HL-60/S4 (cell line): ENCODE data around the gene CHRNA1.
"Not testable (repeated sequence)": the region's sequence is repeated elsewhere in the genome, so short reads cannot be mapped to it uniquely, and the experiment has no call there.

Experiments
- in situ Hi-C: fragments of 300-500 bp; cut with MboI; formaldehyde crosslinking; loops from 2 replicates; pipeline ENCODE4 v1.14.3; 2022; ENCODE audit warnings: low sequenced_read_pairs

The CHRNA1 gene

DNA sequence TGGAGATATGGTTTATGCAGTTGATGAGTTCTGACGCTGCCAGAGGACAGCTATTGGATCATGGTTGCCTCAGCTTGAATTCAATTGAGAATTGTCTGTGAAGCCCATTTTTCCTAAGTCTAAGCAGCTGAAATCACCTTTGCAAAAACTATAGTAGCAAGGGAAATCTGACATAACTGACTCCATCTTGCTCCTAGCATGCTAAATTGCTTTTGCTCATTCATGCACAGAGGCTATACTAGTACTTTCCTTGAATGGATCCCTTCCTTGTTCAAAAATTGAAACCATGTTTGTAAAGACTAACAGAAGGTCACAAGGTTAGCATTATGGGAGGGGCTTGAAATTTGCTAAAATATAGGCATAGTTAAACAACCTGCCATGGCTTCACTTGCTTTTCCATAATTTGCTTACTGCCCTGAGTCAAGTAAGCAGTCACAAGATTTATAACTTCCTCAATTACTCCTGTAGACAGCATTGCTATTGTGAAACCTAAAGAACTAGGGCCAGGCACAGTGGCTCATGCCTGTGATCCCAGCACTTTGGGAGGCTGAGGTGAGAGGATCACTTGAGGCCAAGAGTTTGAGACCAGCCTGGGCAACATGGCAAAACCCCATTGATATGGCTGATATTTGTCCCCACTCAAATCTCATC lies 41.2 kb downstream of the CHRNA1 start:
- in situ Hi-C loops, result no loop called here

DNA sequence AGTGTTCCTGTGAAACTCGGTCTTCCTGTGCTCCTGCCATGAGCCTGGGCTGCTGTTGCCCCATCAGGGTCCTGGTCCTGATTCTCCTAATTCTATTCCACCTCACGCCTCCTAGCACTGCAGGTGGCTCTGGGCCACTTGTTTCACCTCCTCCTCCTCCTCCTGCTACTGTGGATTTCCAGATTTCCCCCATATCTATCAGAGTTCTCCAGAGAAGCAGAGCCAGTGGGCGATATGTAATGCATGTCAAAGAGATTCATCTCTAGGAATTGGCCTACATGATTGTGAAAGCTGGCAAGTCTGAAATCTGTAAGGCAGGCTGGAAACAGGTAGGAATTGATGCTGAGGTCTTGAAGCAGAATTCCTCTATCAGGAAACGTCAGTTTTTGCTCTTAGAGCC lies 45.3 kb downstream of the CHRNA1 start:
- in situ Hi-C loops, result no loop called here

DNA sequence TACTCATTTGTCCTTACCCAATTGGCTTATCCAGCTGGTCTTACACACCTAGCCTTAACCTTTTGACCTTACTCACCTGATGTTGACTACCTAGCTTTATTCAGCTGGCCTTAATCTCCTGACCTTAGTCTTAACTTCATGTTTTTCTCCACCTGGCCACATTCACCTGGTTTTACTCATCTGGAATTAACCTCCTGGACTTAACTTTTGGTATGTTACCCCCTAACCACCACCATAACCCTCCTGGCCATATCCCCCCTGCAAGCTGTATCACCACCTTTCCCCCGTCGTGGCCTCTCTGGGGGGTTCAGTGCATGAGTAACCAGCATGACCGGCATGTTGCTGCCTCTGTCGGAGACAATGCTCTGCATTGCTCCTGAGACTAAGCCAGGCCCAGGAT lies 45.7 kb downstream of the CHRNA1 start:
- in situ Hi-C loops, result no loop called here

DNA sequence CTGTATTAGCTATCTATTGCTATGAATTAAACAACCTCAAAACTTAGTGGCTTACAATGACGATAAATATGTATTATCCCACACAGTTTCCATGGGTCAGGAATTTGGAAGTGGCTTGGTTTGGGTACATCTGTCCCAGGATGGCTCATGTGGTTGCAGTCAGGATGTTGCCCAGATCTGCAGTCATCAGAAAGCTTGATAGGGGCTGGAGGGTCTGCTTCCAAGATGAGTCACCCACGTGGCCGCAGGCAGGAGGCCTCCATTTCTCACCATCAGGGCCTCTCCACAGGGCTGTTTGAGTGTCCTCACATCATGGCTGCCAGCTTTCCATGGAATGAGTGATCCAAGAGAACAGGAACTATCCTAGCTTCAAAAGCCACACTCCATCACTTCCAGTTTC lies 46.4 kb downstream of the CHRNA1 start:
- in situ Hi-C loops, result no loop called here

DNA sequence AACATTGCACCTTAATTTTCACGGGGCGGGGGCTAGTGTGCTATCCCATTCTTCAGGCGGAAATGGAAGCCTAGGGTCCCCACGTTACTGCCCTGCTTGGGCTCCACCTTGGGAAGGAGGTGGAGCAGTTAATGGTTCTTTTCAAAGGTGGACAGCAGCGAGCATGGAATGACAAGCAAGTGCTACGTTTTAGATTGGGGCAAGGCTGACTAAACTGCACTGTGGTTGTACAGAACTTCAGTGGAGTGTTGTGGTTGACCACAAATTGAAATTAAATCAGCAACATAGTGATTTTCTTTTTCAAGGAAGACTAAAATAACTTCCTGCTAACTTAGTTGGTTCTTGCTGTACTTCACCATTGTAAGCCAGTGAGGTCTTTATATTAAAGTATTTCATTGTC lies 47.0 kb downstream of the CHRNA1 start:
- in situ Hi-C loops, result no loop called here

DNA sequence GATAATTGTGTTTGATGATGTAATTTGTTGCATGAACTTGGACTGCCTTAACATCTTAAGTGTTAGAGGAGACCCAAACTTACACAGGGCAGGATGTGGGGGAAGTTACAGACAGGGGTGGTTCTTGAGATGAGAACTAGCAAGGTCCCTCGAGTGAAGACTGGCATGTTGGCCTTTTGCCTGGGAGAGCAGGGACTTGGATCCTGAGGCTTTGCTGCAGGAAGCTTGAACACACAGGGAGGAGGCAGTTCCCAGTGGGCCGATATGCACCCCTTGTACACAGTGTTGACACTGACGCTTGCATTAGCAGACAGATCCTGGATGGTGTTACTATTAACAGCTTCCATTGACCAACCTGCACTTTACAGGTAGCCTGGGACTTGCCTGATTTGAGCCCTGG lies 47.5 kb downstream of the CHRNA1 start:
- in situ Hi-C loops, result no loop called here

DNA sequence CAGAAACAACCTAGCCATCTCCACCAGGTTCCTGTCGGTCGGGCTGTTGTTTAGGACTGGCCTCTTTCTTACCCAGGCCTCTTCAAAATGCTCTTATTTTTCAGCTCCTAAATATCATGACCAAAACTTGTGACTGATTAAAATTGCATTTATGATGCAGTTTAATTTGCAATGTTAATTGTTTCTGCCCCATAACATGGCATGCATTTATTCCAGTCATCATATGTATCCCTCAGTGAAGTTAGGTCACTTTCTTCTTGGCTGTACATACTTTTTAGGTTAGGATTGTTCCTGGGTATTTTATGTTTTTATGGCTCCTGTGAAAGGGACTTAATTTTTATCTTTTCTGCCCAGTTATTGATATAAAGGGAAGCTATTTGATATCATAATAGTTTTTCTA lies 50.6 kb downstream of the CHRNA1 start:
- in situ Hi-C loops, result no loop called here

DNA sequence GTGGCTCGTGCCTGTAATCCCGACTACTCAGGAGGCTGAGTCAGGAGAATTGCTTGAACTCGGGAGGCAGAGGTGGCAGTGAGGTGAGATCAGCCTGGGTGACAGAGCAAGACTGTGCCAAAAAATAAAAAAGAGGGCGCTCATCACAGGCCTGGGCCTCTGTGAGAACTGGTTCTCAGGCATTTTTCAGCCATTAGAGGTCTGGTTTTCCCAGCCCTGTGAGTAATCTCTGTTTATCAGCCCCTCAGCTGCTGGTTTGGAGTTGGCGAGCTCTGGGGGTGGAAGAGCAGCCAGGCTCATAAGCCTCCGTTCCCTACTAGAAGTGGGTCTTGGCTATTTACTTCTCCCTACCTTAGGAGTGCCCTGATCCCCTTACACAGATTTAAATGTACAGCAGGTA lies 53.1 kb downstream of the CHRNA1 start:
- in situ Hi-C loops, result no loop called here

DNA sequence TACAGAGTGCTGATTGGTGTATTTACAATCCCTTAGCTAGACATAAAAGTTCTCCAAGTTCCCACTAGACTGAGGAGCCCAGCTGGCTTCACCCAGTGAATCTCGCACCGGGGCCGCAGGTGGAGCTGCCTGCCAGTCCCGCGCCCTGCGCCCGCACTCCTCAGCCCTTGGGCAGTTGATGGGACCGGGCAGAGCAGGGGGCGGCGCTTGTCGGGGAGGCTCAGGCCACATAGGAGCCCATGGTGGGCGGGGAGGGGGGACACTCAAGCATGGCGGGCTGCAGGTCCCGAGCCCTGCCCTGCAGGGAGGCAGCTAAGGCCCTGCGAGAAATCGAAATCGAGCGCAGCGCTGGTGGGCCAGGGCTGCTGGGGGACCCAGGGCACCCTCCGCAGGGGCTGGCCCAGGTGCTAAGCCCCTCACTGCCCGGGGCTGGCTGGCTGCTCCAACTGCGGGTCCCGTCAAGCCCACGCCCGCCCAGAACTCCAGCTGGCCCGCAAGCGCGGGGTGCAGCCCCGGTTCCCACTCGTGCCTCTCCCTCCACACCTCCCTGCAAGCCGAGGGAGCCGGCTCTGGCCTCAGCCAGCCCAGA lies 54.8 kb downstream of the CHRNA1 start:
- in situ Hi-C loops, result not testable (repeated sequence)

DNA sequence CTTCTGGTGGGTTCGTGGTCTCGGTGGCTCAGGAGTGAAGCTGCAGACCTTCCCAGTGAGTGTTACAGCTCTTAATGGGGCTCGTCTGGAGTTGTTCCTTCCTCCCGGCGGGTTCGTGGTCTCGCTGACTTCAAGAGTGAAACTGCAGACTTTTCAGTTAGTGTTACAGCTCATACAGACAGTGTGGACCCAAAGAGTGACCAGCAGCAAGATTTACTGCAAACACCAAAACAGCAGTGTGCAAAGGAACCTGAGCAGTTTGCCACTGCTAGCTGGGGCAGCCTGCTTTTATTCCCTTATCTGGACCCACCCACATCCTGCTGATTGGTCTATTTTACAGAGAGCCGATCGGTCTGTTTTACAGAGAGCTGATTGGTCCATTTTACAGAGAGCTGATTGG lies 55.6 kb downstream of the CHRNA1 start:
- in situ Hi-C loops, result no loop called here

DNA sequence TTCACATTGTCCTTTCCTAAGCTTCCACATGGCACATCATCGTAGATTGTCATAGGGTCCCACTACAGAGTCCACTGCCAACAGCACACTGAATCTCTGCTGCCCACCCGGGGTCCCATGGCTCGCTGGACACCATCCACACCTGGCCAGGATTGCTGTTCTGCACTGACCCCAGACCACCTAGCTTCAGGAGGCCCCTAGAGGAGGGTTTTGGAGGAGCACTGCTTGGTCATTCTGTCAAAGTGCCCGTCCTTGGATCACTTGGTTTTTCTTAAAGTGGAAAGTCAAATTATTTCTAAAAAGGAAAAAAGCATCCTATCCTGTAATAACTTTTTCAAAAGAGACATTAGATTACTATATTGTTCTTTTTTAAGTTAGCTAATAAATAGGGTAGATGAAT lies 59.0 kb downstream of the CHRNA1 start:
- in situ Hi-C loops, result no loop called here

DNA sequence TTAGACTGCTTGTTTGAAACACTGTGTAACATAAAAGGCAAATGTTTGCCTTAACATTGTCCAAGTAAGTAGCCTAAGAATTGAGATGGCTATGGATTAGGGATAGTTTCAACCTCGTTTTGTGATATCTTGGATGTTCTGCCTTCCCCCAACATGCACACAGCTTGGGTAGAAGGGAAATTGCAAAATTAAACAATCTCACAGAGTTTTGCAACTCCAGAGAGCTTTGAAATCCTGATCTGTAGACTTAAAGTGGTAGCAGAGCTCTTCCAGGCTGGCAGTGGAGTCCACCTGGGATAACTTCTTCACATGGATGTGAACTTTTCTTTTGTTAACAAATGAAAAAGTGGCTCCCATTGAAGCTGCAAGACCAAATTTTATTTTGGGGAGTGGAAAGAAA lies 59.6 kb downstream of the CHRNA1 start:
- in situ Hi-C loops, result no loop called here

DNA sequence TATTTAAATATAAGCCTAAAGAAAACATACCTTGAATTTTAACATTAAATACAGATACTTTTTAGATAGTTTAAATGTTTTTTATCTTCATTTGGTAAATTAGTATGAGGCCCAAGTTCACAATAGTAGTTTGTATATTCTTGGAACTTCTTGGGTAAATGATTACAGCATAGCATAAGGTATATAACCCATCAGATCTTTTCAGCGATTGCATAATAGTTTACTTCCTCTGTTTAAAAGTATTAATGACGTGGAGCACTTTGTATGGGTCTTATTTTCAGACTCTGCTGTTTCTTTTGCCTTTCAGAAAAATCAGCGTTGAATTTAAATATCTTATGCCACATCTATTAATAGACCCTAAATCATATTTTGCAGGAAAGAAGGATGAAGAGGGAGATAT lies 60.2 kb downstream of the CHRNA1 start:
- in situ Hi-C loops, result no loop called here

DNA sequence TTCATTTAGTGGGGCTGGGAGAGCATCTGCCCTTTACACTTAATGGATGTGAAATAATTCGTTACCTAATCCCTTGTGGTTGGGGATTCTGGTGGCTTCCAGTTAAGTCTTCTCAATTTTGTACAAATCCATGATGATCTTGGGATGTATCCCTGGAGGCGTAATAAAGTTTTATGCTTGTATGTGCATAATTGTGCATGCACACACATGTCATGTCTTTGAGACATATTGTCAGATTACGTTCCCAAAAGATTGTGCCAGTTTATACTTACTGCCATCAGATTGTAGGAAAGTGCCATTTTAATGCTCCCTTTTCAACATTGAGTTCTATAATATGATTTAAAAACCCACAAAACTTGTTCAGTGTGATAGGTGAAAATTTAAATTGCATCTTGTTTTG lies 60.8 kb downstream of the CHRNA1 start:
- in situ Hi-C loops, result no loop called here

DNA sequence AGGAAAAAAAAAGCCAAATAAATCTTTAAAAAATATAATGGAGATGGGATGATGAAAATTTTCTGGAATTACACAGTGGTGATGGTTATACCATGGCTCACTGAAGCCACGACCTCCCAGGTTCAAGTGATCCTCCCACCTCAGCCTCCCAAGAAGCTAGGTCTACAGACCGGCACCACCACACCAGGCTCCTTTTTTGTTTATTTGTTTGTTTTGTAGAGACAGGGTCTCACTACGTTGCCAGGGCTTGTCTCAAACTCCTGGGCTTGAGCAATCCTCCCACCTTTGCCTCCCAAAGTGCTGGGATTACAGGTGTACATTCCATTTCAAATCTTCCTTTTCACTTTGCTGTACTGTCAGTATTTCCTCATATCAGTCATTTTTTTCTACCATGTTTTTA lies 61.7 kb downstream of the CHRNA1 start:
- in situ Hi-C loops, result no loop called here

DNA sequence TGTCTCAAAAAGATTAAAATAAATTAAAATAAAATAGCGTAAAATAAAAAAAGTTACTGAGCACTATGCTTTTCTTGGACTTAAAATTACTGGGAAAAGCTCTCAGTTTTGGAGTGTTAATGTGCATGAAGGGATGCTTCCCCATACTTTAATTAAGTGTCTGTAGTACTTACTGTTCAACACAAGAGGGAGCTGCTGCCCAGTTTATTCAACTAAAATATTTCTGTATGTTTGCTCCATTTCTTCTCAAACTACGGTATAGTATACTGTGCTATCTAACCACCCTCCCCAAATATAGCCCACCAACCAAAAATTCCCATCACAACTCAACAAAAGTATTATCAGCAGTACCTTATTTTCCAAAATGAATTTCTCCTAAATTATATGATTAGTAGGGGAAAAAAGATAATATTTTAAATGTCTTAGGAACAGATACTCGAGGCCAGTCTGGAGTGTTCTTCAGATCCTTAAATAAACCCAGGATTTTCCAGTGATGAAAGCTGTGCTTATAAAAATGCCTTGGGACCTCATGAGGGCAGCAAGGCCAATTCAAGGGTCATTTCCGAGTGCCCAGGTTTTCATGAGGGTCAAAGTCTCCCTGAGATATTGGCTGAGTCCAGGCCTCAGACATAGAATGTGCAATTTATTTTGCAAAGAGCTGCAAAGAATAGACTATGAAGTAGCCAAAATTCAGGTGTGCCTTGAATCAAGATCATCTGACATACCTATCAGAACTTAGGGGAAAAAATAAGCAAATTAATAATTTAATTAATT lies 64.1 kb downstream of the CHRNA1 start:
- in situ Hi-C loops, result loop anchor here (10.0 kb wide), 1 partner anchor 235 kb away; no protein-coding TSS in a partner anchor
